Large intestine (tissue), 3 donors: ENCODE results near the gene GABARAPL1. TPM values are rescaled to one million over a fixed set of nuclear protein-coding genes. Genes with fewer than 3 reads are reported as not detected.
"Not testable (repeated sequence)": the region's sequence is repeated elsewhere in the genome, so short reads cannot be mapped to it uniquely, and the experiment has no call there.

Source experiments
- DNase-seq, 2 donors: peaks; one replicate each; pipeline versions ENCODE4 v3.0.0 to v3.0.0-alpha.2; 2013
- H3K27ac ChIP-seq: one replicate; pipeline ENCODE4 v1.5.1; 2013; ENCODE audit warnings: low read length
- H3K27me3 ChIP-seq: 2 replicates; pipeline ENCODE4 v1.6.1; 2013; ENCODE audit warnings: low read length; ENCODE audit not compliant: control insufficient read depth, insufficient read depth
- H3K36me3 ChIP-seq: 2 replicates; pipeline ENCODE4 v1.6.1; 2013; ENCODE audit warnings: low read length; ENCODE audit not compliant: control insufficient read depth, insufficient read depth
- H3K4me1 ChIP-seq: one replicate; pipeline ENCODE4 v1.6.1; 2013; ENCODE audit warnings: low read length; ENCODE audit not compliant: control insufficient read depth, insufficient read depth
- H3K4me3 ChIP-seq: one replicate; pipeline ENCODE4 v1.5.1; 2013; ENCODE audit warnings: low read length
- H3K9me3 ChIP-seq: one replicate; pipeline ENCODE4 v1.6.1; 2013; ENCODE audit warnings: mild to moderate bottlenecking, low read depth, low read length, moderate library complexity; ENCODE audit not compliant: control insufficient read depth
- WGBS: methylation state at CpG from one replicate; pipeline ENCODE4 v1.1.5; 2013; ENCODE audit warnings: low lambda C conversion rate; ENCODE audit not compliant: insufficient coverage; 5-methylcytosine and 5-hydroxymethylcytosine counted together
- polyA plus RNA-seq: library from polyadenylated mRNA; unstranded; fragments of 120-200 nt; gene quantifications from one replicate; pipeline ENCODE4 v1.2.1, GENCODE V29; 2013

GABARAPL1 gene
- polyA plus RNA-seq, 1 donor = 55.0 TPM

DNA sequence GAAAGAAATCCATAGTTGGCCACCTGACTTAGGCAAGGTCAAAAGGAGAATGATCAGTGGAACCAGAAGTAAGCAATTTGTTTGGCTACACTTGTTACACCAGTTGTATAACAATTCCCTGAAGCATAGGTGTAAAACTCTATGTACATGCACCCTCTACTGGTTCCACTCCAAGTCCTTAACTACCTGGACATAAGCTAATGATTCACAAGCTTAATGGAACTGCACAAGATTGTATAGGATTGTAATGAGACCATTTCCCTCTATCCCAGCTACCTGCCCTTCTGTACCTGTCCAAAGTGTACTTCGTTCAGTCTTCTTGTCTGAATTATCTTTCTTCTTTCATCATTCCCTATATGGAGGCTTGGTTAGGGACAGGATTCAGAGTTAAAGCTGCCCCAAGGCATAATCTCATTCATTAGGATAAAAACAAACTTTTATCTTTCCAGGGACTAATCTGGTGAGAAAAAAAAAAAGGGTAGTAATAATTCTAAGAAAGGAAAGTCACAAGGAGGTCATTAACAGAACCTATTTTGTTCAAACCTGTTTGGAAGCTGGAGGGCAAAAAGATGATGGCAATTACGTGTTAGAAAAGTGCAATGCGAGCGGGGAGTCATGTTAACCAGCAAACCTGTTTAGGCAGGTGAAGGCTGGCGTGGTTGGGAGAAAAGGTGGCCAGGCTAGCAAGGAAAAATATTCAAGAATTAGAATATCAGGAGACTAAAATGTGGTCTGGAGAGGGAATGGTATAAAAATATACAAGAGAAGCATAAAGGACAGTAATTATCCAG, 36.6 kb upstream of the GABARAPL1 start:
- no peaks in the 10 kb centered on the region for H3K36me3 ChIP-seq
- H3K27me3 ChIP-seq = no peaks in the 10 kb centered on the region
- H3K4me3 ChIP-seq = no peak overlapping the region
- H3K27ac ChIP-seq = peak overlapping the region; percentile 73
- 30% methylated on average over 2 of the region's 5 CpGs for WGBS
- DNase-seq = peak; percentile 90 to 95
- H3K4me1 ChIP-seq = peaks cover 12% of the 10 kb centered on the region
- no peaks in the 10 kb centered on the region for H3K9me3 ChIP-seq

DNA sequence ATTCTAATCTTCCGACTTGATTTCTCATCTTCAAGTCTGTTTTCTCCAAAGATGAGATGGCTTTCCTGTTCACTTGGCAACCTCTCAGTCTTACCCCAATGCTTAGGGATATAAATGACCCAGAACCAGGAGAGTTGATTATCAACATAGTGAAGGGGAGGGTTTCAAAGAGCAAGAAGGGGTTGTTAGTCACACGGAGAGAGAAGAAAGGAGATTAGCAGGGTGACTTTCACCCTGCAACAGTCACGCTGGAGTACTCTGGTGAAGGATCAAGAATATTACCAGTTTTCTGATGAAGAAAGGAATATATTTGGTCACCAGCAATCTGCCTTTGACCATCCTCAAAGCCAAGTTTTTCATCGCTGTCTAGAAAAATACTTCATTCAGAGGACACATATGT, 33.9 kb upstream of the GABARAPL1 start, which contains the start of gene TMEM52B:
Gene TMEM52B, plus strand, starts transcription at position 212 of the 400 bp plus-strand sequence. CDS start 543 bp downstream, outside the sequence.
- no peaks in the 10 kb centered on the region for H3K9me3 ChIP-seq
- no peak within 1 kb of the TSS for H3K4me3 ChIP-seq
- WGBS = 80% methylated on average over 2 of the region's 4 CpGs
- H3K4me1 ChIP-seq = peaks cover 12% of the 10 kb centered on the region
- DNase-seq = peak; percentile 51 to 77
- no peak within 1 kb of the TSS for H3K27ac ChIP-seq
- no peaks in the 10 kb centered on the region for H3K27me3 ChIP-seq
- H3K36me3 ChIP-seq = no peaks in the 10 kb centered on the region

DNA sequence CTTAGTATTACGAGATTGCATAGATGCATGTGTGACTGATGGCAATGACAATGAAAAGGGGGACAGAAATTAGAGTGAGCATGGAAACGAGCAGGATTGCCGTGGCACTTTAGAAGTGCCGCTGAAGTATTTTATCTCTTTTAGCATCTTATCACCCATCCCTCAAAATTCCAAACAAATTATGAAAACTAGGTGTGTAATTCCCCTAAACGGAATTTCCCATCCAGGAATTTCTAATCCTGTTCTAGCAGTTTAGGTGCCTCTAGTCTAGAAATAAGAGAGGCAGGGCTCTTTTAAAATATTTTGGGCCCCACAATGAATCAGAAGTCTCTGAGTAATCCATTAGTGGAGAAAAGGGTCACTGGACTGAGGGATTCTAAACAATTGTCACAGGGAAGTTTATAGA, 32.9 kb upstream of the GABARAPL1 start:
- no peak for DNase-seq
- Histone ChIP-seq H3K36me3 (no peaks in the 10 kb centered on the region), H3K4me1 (peaks cover 12% of the 10 kb centered on the region), H3K4me3 (no peak overlapping the region), H3K27me3 (no peaks in the 10 kb centered on the region), H3K9me3 (no peaks in the 10 kb centered on the region), H3K27ac (no peak overlapping the region)
- WGBS = 74% methylated on average over 3 of the region's 5 CpGs

DNA sequence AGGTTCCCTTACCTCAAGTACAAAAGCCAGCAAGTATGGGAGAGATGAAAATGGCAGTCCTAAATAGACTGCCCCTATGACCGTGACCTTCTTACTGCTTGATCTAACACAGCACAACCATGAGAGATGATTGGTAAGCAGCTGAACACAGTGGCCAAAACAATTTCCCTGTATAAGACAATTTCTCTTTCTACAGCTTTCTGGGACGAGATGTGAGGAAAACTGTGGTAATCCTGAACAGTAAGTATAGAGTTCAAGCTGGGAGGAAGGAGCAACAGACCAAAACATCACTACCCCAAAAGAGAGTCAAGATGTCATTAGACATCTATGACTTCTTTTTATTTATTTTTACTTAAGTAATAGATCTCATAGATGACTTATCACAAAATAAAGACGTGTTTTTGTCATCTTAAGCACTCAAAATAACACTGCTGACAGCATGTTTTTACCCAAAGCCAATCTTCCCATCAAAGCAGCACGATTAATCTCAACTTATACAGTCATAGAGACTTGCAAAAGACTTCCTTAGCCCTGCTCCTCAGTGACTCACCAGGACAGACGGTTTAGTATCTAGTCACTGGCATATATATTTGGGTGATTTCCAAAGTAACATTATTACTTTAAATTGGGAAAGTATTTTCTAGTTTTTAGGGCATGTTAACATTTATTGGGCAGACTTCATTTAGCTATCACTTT, 30.2 kb upstream of the GABARAPL1 start:
- Histone ChIP-seq H3K9me3 (no peaks in the 10 kb centered on the region), H3K4me1 (peaks cover 3% of the 10 kb centered on the region), H3K27ac (no peak overlapping the region), H3K36me3 (no peaks in the 10 kb centered on the region), H3K27me3 (no peaks in the 10 kb centered on the region), H3K4me3 (no peak overlapping the region)
- DNase-seq = no peak
- no CpG with 5 or more reads among the region's 5 CpGs for WGBS

DNA sequence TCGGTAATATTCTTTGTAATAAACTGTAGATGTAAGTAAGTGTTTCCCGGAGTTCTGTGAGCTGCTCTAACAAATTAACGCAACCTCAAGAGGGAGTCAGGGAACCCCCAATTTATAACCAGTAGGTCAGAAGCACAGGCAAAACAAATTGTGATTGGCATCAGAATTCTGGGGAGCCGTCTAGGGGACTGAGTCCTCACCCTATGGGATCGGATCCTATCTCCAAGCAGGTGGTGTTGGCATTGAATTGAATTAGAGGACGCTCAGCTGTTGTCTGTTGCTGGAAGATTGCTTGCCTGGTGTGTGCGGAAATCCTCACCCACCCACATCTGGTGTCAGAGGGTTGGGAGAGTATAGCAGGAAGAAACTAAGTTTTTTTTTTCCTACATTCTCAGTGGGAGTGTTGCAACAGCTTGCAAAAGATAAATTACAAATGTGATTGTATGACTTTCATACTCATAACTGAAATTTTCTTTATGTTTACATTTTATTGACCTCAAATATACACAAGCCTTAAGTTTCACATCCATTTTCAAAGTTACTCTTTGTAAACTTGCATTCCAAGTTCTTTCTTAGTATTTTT, 28.3 kb upstream of the GABARAPL1 start:
- Histone ChIP-seq H3K9me3 (no peaks in the 10 kb centered on the region), H3K27me3 (no peaks in the 10 kb centered on the region), H3K36me3 (no peaks in the 10 kb centered on the region), H3K4me1 (peaks cover 3% of the 10 kb centered on the region), H3K27ac (peak overlapping the region; percentile 53), H3K4me3 (no peak overlapping the region)
- DNase-seq = peak in 1 of 2 donors; percentile 27
- 100% methylated on average over 1 of the region's 7 CpGs for WGBS

DNA sequence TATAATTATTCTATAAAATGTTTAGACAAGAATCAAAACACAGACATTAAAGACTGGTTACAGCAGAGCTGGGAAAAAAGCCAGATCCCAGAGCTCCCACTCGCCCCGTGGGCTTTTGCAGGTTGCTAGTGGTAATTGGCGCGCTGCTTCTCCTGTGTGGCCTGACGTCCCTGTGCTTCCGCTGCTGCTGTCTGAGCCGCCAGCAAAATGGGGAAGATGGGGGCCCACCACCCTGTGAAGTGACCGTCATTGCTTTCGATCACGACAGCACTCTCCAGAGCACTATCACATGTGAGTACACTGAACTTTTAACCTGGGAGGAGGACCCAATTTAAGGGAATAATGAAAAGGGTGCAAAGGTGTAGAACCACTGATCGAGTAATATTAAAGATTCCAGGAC, 26.4 kb upstream of the GABARAPL1 start:
- peak; percentile 19 to 36 for DNase-seq
- Histone ChIP-seq H3K27ac (no peak overlapping the region), H3K9me3 (no peaks in the 10 kb centered on the region), H3K27me3 (no peaks in the 10 kb centered on the region), H3K4me3 (no peak overlapping the region), H3K36me3 (no peaks in the 10 kb centered on the region), H3K4me1 (peaks cover 3% of the 10 kb centered on the region)
- WGBS = no CpG with 5 or more reads among the region's 11 CpGs

DNA sequence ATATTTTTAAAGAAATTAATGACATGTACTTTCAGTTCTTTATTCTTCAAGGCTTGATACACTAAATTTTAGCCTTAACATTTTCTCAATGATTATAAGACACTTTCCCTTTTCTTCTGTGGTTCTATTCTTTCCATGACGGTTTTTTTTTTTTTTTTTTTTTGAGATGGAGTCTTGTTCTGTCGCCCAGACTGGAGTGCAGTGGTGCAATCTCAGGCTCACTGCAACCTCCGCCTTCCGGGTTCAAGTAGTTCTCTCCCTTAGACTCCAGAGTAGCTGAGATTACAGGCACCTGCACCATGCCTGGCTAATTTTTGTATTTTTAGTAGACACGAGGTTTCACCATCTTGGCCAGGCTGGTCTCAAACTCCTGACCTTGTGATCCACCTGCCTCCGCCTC, 25.7 kb upstream of the GABARAPL1 start:
- not testable (repeated sequence) for H3K27ac ChIP-seq

DNA sequence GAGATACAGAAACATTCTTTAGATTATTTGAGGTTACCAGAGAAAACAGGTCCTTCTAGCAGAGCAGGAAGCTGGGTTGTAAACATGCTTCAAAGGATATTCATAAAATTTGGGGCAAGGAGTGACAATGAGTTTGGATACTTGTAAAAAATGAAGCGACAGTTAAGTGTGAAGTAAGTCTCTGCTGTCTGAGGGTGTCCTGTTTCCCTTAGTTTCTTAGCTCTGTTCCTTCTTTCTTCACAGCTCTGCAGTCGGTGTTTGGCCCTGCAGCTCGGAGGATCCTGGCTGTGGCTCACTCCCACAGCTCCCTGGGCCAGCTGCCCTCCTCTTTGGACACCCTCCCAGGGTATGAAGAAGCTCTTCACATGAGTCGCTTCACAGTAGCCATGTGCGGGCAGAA, 23.0 kb upstream of the GABARAPL1 start:
- no peak for DNase-seq
- H3K27me3 ChIP-seq = no peaks in the 10 kb centered on the region
- no peaks in the 10 kb centered on the region for H3K36me3 ChIP-seq
- WGBS = no CpG with 5 or more reads among the region's 5 CpGs
- no peak overlapping the region for H3K4me3 ChIP-seq
- H3K4me1 ChIP-seq = peaks cover 3% of the 10 kb centered on the region
- H3K9me3 ChIP-seq = no peaks in the 10 kb centered on the region
- H3K27ac ChIP-seq = no peak overlapping the region

More for the DNA sequence above, 25.7 kb upstream of the GABARAPL1 start:
- not testable (repeated sequence) for H3K27me3 ChIP-seq, H3K36me3 ChIP-seq, DNase-seq, H3K9me3 ChIP-seq, H3K4me1 ChIP-seq, H3K4me3 ChIP-seq
- WGBS = no CpG with 5 or more reads among the region's 6 CpGs

DNA sequence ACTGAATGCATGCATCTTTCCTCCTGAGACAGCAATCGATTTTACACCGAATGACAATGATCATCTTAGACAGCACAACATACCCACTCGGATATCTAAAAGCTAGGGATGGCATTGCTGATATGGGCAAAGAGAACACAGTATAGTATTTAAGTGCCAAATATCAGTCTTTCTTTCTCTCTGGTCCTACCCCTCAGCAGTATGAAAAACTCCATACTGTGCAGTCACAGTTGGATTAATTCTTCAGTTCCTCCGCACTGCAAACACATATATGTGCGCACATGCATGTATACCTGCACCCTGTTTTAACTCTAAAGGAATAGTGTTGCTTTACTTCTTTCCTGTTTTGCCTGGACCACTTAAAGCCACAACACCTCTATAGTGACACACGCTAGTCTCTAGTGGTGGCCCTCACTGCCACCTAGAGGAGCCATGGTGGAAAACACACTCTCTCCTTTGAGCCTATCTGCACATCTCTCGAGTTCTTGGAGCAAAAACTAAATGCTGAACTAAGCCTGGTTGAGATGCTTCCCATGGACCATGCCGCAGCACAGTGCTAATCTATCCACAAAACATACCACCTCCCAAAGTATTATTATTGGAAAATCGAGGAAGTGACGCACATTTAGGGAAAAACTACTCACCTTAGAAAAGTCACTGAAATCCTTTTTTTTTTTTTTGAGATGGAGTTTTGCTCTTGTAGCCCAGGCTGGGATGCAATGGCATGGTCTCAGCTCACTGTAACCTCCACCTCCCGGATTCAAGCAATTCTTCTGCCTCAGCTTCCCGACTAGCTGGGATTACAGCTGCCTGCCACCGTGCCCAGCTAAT, 21.9 kb upstream of the GABARAPL1 start:
- WGBS = 36% methylated on average over 2 of the region's 13 CpGs
- no peaks in the 10 kb centered on the region for H3K9me3 ChIP-seq
- no peak overlapping the region for H3K4me3 ChIP-seq

DNA sequence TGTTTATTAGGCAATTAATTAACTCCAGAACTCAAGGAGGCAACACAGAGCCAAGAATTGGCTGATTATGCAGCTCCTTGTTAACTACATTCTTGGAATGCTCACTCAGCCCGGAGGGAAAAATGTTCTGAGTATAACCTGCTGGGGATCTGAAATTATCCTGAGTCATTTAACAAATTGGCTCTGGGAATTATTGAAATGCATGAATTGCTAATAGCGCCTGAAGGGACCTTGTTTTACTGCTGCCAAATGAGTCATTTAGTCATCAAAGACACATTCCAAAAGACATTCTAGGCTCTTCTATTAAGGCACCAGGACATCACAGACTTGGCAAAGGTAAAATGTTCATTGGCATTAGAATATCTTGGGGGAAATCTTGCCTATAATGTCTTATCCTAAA, 20.8 kb upstream of the GABARAPL1 start:
- no peak for DNase-seq
- Histone ChIP-seq H3K36me3 (no peaks in the 10 kb centered on the region), H3K27ac (no peak overlapping the region), H3K4me3 (no peak overlapping the region), H3K27me3 (no peaks in the 10 kb centered on the region), H3K9me3 (no peaks in the 10 kb centered on the region), H3K4me1 (no peaks in the 10 kb centered on the region)
- no CpG with 5 or more reads among the region's 2 CpGs for WGBS

More for the DNA sequence above, 21.9 kb upstream of the GABARAPL1 start:
- DNase-seq = peak; percentile 50 to 64
- peaks cover 3% of the 10 kb centered on the region for H3K4me1 ChIP-seq
- H3K27ac ChIP-seq = no peak overlapping the region
- H3K27me3 ChIP-seq = no peaks in the 10 kb centered on the region
- H3K36me3 ChIP-seq = no peaks in the 10 kb centered on the region
